ENCODE measurements around the gene ZNF117. TPM values are rescaled to one million over a fixed set of nuclear protein-coding genes. Genes with fewer than 3 reads are reported as not detected.
A peak's percentile ranks its signal among the peaks of the same experiment; 100 is the strongest.
"Not testable (repeated sequence)": the region's sequence is repeated elsewhere in the genome, so short reads cannot be mapped to it uniquely, and the experiment has no call there.

Gene ZNF117
- total and polyA plus RNA-seq, 9 of the 15 experiments (the other 6 are each of a cell fraction or from before 2014, with no cell fraction given) = 2.5 to 18.9 (median 14.1) TPM

DNA sequence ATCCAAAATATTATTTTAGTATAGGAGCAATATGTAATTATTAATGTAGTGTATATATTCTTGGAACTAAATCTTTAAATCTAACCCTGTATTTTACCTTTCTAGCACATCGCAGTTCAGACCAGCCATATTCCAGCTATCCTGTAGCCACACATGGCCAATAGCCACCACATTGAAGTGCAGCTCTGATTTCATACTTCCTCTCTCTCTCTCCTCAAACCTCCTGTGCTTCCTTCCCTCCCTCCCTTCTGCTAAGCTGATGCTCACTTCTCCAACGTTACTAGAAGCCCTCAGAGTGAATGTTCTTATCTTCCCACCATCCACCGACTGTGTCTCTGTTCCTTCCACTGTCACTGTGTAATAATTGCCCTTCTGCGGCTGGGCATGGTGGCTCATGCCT lies 16.2 kb upstream of the ZNF117 start:
- in situ Hi-C loops (cut with MboI); H3K9me3 ChIP-seq (replicated peaks; ENCODE audit: control insufficient read depth, insufficient read depth, low read depth, low read length); FAIRE-seq; H4K20me1 ChIP-seq (replicated peaks; ENCODE audit: control insufficient read depth, insufficient read depth, low read length); intact Hi-C loops (cut with micrococcal nuclease); CTCF ChIA-PET (ENCODE audit: low intra/inter-chr PET ratio); H3K4me3 ChIP-seq; H3K27me3 ChIP-seq (ENCODE audit: control insufficient read depth in 2 of 2, insufficient read depth in 2 of 2, low read length in 2 of 2); H3K9me1 ChIP-seq (ENCODE audit: control insufficient read depth, insufficient read depth, low read length); BruUV-seq (replicated peaks): not testable (repeated sequence)
- ATAC-seq (peak; percentile 23), DNase-seq (ENCODE audit: extremely low read depth in 1 of 4, low spot score in 3 of 4) (peak in 1 of 4 experiments; percentile 53)
- Histone ChIP-seq H3K27ac (ENCODE audit: extremely low read depth, low read depth, low read length) (peak overlapping the region; percentile 83; the same call in 2 of the 3 replicates), H3K9ac (ENCODE audit: insufficient read depth in 1 of 2, low read depth in 2 of 2, low read length in 2 of 2) (peak overlapping the region in 1 of 2 experiments; percentile 83; a peak in 2 of 4 replicates), H3K79me2 (ENCODE audit: control insufficient read depth, insufficient read depth, low read length) (peaks cover 46% of the 10 kb centered on the region), H3K36me3 (ENCODE audit: control insufficient read depth, insufficient read depth, low read length) (peaks cover 18% of the 10 kb centered on the region), H3K4me1 (replicated peaks in 1 of 2; ENCODE audit: control insufficient read depth in 2 of 2, insufficient read depth in 2 of 2, low read length in 2 of 2) (peaks cover 16% of the 10 kb centered on the region in 2 experiments; a peak in 4 of 5 replicates), H2AFZ (ENCODE audit: low read depth, low read length) (peak overlapping the region; percentile 91), H3K4me2 (ENCODE audit: insufficient read depth, low read length) (peak overlapping the region; percentile 90)
- POLR2A ChIA-PET = interaction anchor here (0.6 to 1.4 kb wide), 4 partner anchors 14 to 367 kb away, joined by 3 to 7 read pairs (median 4); partner anchors contain the start of gene ZNF92
- WGBS (ENCODE audit: insufficient coverage, low coverage, missing lambda C conversion rate) = 30% methylated on average over 4 of the region's 4 CpGs
- TF ChIP-seq ETV1 (tag; conservative IDR thresholded peaks at IDR 0.05; ENCODE audit: low read depth) (peak; percentile 85), ARID1B (IDR thresholded peaks at IDR 0.05) (peak; percentile 42), ESRRA (IDR thresholded peaks at IDR 0.05; ENCODE audit: borderline replicate concordance, low read depth) (0 out of 2 replicates have a peak, but pooled peaks have one; percentile 6)
- TF ChIP-seq, protein P1, sequence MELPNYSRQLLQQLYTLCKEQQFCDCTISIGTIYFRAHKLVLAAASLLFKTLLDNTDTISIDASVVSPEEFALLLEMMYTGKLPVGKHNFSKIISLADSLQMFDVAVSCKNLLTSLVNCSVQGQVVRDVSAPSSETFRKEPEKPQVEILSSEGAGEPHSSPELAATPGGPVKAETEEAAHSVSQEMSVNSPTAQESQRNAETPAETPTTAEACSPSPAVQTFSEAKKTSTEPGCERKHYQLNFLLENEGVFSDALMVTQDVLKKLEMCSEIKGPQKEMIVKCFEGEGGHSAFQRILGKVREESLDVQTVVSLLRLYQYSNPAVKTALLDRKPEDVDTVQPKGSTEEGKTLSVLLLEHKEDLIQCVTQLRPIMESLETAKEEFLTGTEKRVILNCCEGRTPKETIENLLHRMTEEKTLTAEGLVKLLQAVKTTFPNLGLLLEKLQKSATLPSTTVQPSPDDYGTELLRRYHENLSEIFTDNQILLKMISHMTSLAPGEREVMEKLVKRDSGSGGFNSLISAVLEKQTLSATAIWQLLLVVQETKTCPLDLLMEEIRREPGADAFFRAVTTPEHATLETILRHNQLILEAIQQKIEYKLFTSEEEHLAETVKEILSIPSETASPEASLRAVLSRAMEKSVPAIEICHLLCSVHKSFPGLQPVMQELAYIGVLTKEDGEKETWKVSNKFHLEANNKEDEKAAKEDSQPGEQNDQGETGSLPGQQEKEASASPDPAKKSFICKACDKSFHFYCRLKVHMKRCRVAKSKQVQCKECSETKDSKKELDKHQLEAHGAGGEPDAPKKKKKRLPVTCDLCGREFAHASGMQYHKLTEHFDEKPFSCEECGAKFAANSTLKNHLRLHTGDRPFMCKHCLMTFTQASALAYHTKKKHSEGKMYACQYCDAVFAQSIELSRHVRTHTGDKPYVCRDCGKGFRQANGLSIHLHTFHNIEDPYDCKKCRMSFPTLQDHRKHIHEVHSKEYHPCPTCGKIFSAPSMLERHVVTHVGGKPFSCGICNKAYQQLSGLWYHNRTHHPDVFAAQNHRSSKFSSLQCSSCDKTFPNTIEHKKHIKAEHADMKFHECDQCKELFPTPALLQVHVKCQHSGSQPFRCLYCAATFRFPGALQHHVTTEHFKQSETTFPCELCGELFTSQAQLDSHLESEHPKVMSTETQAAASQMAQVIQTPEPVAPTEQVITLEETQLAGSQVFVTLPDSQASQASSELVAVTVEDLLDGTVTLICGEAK (IDR thresholded peaks at IDR 0.05) = peak; percentile 60
- TF ChIP-seq, protein P1 (CRISPR knock-in tag; IDR thresholded peaks at IDR 0.05) = not testable (repeated sequence)

Measured in K562 (cell line).